M059J (cell line): ENCODE measurements around the gene LATS1. TPM values are rescaled to one million over a fixed set of nuclear protein-coding genes. Genes with fewer than 3 reads are reported as not detected.
A peak's percentile ranks its signal among the peaks of the same experiment; 100 is the strongest.

Experiments
- DNase-seq: peaks from one replicate; pipeline ENCODE4 v3.0.0-alpha.2; 2012; ENCODE audit warnings: low read depth
- total RNA-seq: library from RNA; depleted of rRNA; stranded (reverse); fragments of >200 nt; shearing (Covaris generic); gene quantifications from 2 replicates; pipeline ENCODE4 v1.2.3, GENCODE V29; 2014; rRNA removed

Gene LATS1
- total RNA-seq, 1 experiment from 2014 or later = 23.4 TPM

DNA sequence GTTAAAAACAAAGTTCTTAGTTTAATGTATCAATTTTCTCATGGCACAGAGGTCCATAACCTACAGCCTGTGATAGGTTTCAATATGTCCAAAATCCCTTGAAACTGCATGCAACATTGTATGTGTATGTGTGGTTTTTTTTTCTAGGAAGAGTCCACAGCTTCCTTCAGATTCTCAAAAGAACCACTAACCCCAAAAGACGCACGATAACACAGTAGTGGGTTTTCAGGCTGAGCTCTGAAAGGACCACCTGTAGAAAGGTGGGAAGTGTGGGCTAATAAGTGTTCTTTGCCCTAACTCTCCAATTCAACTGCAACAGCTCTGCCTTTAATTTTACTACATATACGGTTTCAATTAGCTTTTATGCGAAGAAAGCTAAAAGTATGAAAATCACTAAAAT, 57.9 kb downstream of the LATS1 start:
- DNase-seq = no peak

DNA sequence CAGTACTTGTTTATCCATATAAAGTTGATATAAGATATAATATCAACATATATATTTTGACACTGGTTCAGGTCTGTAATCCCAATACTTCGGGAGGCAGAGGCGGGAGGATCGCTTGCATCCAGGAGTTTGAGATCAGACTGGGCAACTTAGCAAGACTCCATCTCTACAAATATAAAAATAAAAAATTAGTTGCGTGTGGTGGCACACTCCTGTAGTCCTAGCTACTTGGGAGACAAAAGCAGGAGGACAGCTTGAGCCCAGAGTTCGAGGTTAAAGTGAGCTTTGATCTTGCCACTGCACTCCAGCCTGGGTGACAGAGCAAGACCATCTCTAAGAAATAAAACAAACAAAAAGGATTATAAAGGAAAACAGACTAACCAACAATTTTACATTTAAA, 60.5 kb downstream of the LATS1 start:
- no peak for DNase-seq

DNA sequence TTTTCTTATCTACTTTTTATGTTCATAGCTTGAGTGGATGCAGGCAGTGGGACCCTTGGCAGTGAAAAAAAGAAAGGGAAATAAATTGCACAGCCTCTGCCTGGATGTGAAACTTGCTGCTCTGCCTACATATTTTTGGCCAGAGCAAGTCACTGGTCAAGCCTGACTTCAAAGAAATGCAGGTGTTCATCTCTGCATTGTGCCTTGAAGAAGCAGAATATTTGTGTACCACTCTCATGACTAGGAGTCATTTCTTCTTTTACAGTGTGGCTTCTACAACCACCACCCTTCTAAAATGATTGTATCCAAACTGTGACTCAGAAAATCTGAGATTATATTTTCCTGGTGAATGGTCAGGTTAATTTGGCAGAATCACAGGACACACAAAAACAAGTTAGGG, 66.8 kb downstream of the LATS1 start:
- peak; percentile 9 for DNase-seq

GRCh38 chr6:149648148-149649145, 69.5 kb downstream of the LATS1 start, which contains the start of gene KATNA1:
TSS of gene KATNA1 (minus strand) at chr6:149648714. CDS start at chr6:149638547, 10,167 bp downstream.
- peak; percentile 91 for DNase-seq

DNA sequence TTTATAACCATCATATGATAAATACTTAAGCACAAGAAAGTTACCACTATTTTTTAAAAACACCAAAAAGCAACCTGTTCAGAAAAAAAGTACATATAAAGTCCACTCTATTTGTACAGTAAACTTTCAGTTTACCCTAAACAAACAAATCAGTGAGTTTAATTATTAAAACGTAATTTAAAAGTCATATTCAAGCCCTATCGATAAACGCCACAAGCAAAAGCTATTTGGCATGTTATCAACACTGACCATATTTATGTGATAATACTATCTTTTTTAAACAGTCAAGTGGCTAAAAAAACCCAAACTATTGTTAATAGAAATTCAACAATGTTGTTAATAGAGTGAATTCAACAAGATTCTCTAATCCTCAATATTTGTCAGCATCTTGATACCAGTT, 71.3 kb downstream of the LATS1 start:
- no peak for DNase-seq

DNA sequence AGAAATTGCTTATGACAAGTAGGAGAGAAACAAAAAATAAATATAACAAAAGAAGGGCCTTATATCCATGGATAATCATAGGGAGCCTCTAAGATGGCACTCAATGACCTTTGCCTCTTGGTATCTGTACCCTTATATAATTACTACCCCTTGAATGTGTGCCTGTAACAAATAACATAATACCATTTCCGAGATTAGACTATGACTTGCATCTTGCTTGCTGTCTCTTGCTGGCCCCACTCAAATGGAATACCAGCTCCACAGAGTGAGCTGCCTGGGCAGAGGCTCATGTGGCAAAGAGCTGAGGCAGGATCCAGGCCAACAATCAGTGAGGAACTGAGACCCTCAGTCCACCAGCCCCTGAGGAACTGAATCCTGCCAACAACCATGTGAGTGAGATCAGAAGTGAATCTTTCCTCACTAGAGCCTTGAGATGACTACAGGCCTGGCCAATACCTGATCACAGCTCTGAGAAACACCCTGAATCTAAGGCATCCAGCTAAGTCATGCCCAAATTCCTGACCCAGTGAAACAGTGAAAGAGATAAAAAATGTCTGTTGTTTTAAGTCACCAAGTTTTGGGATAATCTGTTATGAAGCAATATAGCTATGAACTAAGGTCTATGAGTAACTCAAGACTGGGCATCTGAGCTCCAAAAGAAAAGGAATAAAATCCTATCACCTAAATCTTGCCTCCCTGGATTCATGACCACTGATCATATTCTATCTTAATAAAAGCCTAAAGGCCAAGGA, 74.9 kb downstream of the LATS1 start:
- DNase-seq = no peak

DNA sequence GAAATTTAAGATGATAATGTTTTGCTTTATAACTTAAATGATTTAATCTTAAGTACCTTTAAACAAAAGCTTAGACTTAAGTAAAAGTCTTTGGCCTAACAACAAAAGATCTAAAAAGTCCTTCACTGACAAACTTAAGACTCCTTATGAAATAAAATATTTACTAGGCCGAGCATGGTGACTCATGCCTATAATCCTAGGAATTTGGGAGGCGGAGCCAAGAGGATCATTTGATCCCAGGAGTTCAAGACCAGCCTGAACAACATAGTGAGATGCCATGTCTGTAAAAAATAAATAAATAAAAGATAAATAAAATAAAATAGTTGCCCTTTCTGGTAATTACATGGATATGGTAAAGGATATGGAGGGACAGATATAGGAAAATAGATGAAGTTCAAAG, 81.8 kb downstream of the LATS1 start:
- DNase-seq = peak; percentile 83

DNA sequence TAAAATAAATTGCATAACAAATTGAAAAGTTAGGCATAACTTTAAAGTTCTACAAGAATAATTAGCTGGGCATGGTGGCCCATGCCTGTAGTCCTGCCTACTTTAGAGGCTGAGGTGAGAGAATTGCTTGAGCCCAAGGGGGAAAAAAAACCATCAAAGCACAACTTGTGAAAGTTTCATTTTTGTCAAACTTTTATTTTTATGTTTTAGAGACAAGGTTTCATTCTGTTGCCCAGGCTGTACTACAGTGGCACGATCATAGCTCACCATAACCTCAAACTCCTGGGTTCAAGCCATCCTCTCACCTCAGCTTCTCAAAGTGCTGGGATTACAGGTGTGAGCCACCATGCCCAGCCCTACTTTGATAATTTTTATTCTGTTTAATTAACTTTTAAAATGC, 83.6 kb downstream of the LATS1 start:
- no peak for DNase-seq

- DNase-seq = no peak
Measured at GRCh38 chr6:149628875-149629510, 88.9 kb downstream of the LATS1 start.

GRCh38 chr6:149627672-149628071, 90.2 kb downstream of the LATS1 start:
- DNase-seq = no peak

DNA sequence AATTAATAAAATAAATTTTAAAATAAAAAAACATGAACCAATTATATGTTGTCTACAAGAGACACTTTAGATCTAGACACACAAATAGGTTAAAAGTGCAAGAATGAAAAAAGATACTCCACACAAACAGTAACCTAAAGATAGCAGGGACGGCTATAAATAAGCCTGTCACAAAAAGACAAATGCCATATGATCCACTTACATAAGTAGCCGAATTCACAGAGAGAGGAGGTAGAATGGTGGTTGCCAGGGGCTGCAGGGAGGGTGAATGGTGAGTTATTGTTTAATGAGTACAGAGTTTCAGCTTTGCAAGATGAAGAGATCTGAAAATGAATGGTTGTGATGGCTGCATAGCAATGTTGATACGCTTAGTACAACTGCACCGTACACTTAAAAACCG, 102.1 kb downstream of the LATS1 start:
- no peak for DNase-seq

DNA sequence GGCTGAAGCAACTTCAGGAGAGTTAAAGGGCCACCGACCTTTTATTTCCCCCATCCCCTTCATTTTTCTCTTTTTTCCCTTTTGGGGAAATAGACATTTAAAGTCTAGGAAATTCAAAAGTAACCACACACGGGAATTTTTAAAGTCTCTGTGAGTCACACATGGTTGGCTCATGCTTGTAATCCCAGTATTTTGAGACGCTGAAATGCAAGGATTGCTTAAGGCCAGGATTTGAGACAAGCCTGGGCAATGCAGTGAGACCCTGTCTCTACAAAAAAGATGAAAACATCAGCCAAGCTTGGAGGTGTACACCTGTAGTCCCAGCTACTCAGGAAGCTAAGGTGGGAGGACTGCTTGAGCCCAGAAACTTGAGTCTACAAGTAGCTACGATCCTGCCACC, 103.6 kb downstream of the LATS1 start:
- DNase-seq = peak; percentile 9

DNA sequence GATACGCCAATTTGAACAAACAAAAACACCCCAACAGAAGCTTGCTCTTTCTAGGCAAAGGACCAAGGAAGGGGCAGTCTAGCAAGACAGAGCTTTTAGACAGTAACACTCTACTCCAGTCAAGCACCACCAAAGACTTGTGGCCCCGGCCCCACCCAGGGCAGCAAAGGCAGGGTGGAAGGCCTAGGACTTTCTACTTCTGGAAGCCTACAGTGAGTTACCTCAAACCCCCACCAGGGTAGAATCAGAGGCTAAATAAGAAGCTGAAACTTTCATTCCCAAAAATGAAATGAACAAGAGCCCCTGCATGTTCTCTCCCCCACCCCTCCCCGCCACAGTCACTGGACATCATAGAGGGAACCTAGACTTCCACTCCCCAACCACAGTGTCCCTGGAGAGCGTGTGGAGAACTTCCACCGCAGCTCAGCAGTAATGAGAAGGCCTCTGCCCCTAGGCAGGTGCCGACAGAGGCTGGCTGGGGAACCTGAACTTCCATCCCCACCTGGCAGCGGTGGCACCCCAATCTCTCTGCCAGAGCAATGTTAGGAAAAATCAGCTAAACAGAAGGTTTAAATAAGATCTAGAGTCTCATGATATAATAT, 109.4 kb downstream of the LATS1 start:
- DNase-seq = no peak

Other genes starting within 250 kb of the LATS1 start
- 0.17 and 0.22 TPM in 2 replicates for gene ZC3H12D, start 233.1 kb downstream of the LATS1 start, total RNA-seq
- 42.0 and 52.9 TPM in 2 replicates for gene PPIL4, start 172.1 kb downstream of the LATS1 start, total RNA-seq
- gene GINM1, start 151.7 kb downstream of the LATS1 start, total RNA-seq = 103 and 129 TPM in 2 replicates
- 19.4 and 33.9 TPM in 2 replicates for gene KATNA1, start 69.4 kb downstream of the LATS1 start, total RNA-seq
- 70.0 and 93.3 TPM in 2 replicates for gene NUP43, start 28.4 kb upstream of the LATS1 start, total RNA-seq
- gene PCMT1, start 31.6 kb upstream of the LATS1 start, total RNA-seq = 277 and 290 TPM in 2 replicates
- gene LRP11, start 146.3 kb upstream of the LATS1 start, total RNA-seq = 65.9 and 92.0 TPM in 2 replicates
- 1.5 and 2.7 TPM in 2 replicates for gene RAET1E, start 180.0 kb upstream of the LATS1 start, total RNA-seq
- gene RAET1G, start 205.0 kb upstream of the LATS1 start, total RNA-seq = 19.7 and 20.6 TPM in 2 replicates
- gene ULBP2, start 223.9 kb upstream of the LATS1 start, total RNA-seq = 75.7 and 88.8 TPM in 2 replicates
- gene ULBP1, start 245.8 kb upstream of the LATS1 start, total RNA-seq = 0.76 and 1.1 TPM in 2 replicates